NCI-H1417 treated with DMSO at 0.1 percent for 48 hours (cell line): Measurements from ENCODE around the gene TGFBR2.

ENCODE experiments used
- DNase-seq: peaks from one replicate; lab custom pipeline; 2025; lab: John Stamatoyannopoulos, UW

Gene TGFBR2

GRCh38 chr3:30637310-30638219 is 31.2 kb downstream of the TGFBR2 start:
- no peak for DNase-seq

- no peak for DNase-seq
Measured at GRCh38 chr3:30638685-30639412, 32.4 kb downstream of the TGFBR2 start.

- DNase-seq: no peak
Measured at GRCh38 chr3:30639937-30640336, 33.5 kb downstream of the TGFBR2 start.

- no peak for DNase-seq
Measured at GRCh38 chr3:30640851-30641250, 34.5 kb downstream of the TGFBR2 start.

GRCh38 chr3:30641416-30642251 is 35.2 kb downstream of the TGFBR2 start:
- no peak for DNase-seq

- no peak for DNase-seq
Measured at GRCh38 chr3:30642849-30643361, 36.5 kb downstream of the TGFBR2 start.

GRCh38 chr3:30643763-30644462 is 37.5 kb downstream of the TGFBR2 start:
- DNase-seq: no peak

DNA sequence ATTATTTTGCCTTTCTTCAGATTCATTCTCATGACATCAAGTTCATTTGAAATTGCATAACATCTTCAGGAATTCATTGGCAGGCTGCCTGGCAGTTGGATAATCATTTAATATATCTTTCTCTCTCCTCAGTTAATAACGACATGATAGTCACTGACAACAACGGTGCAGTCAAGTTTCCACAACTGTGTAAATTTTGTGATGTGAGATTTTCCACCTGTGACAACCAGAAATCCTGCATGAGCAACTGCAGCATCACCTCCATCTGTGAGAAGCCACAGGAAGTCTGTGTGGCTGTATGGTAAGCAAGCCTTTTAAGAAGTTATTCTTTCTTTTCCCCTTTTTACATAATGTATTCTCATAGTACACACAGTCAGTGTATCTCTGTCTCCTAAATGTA is 38.2 kb downstream of the TGFBR2 start:
- DNase-seq: no peak

GRCh38 chr3:30645077-30645476 is 38.7 kb downstream of the TGFBR2 start:
- no peak for DNase-seq

GRCh38 chr3:30646181-30646876 is 39.9 kb downstream of the TGFBR2 start:
- DNase-seq: no peak

DNA sequence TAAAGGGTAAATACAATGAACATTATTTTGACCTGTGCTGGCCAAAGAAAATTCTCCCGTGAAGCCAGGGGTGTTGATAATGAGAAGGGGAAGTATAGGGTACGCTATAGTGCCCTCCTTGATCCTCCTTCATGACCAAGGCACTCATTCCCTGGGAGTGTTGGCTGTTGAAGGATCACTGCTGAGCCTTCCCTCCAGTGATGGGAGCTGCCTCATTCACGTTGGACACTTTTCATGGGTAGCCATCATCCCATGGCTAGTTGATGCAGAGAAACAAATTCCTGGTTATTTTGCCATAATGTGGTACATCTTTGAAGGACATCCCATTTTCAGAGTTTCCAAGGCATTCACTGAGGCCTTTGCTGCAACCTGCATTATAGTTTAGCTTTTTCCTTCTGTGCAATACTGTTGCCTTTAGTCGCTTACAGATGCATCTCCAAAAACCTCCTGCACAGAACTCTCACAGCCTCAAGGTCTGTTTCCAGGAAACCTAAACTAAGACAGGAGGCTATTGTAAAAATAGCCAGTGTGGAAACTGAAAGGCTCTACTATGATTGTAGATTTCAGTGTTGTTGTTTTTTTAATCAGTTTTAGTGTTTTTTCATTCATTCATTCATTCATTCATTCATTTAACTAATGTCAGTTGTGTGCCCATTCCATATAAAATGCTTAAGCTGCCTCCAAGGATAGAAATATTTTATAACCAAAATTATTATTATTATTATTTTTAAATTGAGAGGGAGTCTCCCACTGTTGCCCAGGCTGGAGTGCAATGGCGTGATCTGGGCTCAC is 40.8 kb downstream of the TGFBR2 start:
- no peak for DNase-seq

DNA sequence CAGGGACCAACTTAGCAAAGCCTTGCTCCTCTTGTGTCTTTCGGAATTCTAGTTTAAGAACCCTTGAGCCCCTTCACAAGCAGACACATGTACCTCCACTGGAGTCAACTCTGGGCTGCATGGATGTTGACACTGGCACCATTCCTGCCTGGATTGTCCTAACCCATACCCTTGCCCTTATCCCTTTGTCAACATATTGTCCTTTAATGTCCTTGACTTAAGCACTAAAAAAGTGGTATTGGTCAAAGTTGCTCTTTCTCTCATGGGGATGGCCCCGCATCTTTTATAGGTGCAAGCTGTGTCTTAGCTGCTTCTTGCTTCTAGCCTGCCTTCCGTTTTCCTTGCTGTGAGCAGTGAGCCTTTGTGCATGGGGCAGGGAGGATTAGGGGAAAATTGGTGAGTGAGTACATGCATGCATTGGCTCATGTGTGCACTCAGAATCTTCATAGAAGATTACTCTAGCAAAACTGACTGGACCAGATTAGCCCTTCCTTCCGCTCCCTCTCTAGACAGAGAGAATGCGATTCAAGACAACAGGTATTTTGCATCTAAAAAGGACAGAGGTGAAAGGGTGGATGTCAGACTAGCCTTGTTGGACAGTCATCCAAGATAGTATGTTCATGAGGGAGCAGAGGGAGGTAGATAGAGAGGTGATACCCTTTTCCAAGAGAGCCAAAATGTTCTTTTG is 42.4 kb downstream of the TGFBR2 start:
- DNase-seq: no peak

GRCh38 chr3:30649572-30650318 is 43.3 kb downstream of the TGFBR2 start:
- DNase-seq: no peak

DNA sequence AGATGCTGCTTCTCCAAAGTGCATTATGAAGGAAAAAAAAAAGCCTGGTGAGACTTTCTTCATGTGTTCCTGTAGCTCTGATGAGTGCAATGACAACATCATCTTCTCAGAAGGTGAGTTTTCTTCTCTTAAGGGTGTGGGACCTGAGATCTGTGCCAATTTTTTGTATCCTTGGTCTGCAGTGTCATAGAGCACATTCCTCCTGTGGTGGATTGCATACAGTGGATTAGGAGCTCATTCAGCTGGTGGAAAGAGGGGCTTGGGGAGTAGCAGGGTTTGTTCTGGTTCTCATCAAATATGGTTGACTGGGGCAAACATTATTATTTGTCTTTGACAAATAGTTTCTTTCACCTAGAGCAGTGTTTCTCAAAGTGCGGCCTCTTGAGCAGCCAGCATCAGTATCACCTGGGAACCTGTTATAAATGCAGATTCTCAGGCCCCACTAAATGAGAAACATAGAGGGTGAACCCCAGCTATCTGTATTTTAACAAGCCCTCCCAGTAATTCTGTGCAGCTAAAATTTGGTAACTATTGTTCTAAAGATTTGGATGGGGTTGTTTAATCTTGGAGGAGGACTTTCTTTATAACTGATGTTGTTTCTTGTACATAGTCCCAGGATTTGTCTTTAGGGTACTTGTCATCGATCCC is 44.1 kb downstream of the TGFBR2 start:
- no peak for DNase-seq

DNA sequence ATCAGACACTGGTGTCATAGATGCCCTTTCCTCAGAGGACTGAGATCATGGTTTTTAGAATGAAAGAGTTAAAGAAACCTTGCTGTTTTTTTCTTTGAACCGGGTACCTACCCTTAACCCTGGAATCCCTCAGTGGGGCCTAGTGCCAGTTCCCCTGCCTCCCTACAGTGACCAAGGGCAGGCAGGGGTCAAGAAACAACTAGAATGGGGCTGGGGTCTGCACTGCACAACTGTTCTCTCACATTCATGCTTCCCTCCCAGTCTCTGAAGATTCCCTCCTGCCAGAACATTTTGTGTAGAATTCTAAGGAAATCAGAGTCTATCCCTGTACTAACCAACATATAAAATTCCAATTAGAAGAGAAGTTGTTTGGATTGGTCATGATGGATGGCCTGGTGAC is 47.9 kb downstream of the TGFBR2 start:
- no peak for DNase-seq

DNA sequence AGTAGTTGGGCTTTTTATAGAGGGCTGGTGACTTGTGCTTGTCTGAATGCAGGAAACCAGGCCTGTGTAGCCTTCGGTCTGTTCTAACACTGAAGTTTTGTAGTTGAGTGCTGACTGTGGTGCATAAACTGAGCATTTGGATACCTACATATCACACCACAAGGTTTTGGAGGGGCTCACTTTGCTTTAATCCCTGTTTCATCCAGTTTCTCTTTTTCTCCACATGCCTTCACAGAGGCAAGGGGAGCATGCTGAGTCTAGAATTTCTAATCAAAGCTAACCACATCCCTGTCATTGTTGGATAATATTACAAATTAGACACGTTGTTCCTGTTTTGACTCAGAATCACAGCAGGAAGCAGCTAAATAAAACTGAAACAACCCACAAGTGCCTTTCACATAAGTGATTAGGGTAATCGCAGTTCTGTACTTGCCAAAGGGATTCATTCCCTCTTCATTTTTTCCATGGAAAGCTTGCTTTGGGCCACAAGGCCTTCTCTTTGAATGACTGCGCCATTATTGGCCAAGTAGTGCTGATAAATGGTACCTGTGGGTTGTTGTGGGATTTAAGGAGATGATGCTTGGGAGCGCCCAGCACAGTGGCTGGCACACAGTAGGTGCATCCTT is 48.9 kb downstream of the TGFBR2 start:
- no peak for DNase-seq

DNA sequence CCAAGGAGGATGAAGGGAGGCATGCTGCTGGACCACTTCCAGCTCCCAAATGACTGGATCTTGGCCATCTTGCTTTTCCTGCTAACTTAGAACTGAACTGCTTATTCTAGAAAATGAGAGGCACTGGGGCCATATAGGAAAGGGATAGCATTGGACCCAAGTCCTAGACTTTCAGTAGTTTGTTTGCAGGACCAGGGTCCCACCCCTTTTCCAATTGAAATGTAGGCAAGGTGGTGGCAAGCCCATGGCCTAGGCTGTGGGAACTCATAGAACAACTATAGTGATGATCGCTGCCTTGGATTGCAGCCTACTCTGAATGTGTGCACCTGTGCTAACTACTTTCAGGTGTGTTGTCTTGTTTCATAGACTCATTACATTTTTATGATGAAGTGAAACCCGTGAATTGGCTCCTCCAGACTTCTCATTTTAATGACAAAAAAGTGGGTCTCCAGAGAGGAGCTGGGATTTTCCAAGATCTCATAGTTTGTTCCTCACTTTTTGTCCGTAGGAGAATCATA is 50.3 kb downstream of the TGFBR2 start:
- no peak for DNase-seq

DNA sequence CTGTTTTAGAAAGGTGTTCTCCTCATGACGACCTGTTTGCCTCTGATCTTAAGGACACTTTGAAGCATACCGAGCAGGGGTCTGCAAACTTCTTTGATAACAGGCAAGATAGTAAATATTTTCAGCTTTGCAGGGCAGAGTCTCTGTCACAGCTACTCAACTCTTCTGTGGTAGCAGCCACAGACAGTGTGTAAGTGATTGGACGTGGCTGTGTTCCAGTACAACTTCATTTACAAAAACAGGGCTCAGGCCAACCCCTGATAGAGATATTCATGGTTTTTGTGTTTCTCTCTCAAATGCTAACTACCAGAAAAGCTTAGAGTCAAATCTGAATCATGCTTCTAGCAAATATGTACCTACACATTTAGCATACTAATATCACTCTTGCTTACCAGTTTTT is 51.5 kb downstream of the TGFBR2 start:
- DNase-seq: no peak
